Kidney epithelial cell (primary cell): ENCODE results near the gene IGSF11. TPM values are rescaled to one million over a fixed set of nuclear protein-coding genes. Genes with fewer than 3 reads are reported as not detected.

ENCODE experiments used
- DNase-seq: peaks from one replicate; pipeline ENCODE4 v3.0.0-alpha.2; 2010; ENCODE audit warnings: low read depth
- H3K27me3 ChIP-seq: 2 replicates; pipeline ENCODE4 v1.6.0; 2011; ENCODE audit warnings: low read length; ENCODE audit not compliant: control insufficient read depth, insufficient read depth
- H3K36me3 ChIP-seq: 2 replicates; pipeline ENCODE4 v1.5.1; 2011; ENCODE audit warnings: low read length; ENCODE audit not compliant: control insufficient read depth, insufficient read depth
- H3K4me3 ChIP-seq: 2 replicates; pipeline ENCODE4 v1.5.1; 2011; ENCODE audit warnings: low read depth, mild to moderate bottlenecking, control low read depth, low read length
- total RNA-seq: library from RNA; depleted of rRNA; stranded (reverse); fragments of >200 nt; gene quantifications from 2 replicates; pipeline ENCODE4 v1.2.3, GENCODE V29; 2015
- TF ChIP-seq, protein P1 (sequence below): IDR thresholded peaks from 2 replicates; pipeline ENCODE4 v1.5.1; 2011; ENCODE audit warnings: mild to moderate bottlenecking, moderate library complexity, low read length, control low read depth, inconsistent platforms; ENCODE audit not compliant: insufficient read depth, poor library complexity, severe bottlenecking

Gene IGSF11
- total RNA-seq, 1 donor from 2014 or later: not detected

DNA sequence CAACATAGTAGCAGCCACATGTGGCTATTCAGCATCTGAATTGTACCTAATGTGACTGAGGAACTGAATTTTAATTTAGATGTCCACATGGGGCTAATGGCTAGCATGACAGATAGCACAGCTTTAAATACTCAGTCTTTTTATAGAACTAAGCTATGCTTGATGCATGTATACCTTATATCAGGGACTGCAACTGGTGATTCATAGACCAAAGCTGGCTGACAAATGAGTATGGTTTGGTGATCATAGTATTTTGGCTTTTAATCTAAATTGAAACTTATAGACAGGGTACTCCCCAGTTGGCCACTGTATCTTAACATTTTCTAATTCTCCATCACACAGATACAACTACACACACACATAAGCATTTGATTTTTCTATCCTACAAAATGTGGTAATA lies 83.6 kb downstream of the IGSF11 start:
- Histone ChIP-seq H3K36me3 (no peaks in the 10 kb centered on the region), H3K27me3 (no peaks in the 10 kb centered on the region), H3K4me3 (no peak overlapping the region)
- DNase-seq: no peak
- TF ChIP-seq, protein P1, sequence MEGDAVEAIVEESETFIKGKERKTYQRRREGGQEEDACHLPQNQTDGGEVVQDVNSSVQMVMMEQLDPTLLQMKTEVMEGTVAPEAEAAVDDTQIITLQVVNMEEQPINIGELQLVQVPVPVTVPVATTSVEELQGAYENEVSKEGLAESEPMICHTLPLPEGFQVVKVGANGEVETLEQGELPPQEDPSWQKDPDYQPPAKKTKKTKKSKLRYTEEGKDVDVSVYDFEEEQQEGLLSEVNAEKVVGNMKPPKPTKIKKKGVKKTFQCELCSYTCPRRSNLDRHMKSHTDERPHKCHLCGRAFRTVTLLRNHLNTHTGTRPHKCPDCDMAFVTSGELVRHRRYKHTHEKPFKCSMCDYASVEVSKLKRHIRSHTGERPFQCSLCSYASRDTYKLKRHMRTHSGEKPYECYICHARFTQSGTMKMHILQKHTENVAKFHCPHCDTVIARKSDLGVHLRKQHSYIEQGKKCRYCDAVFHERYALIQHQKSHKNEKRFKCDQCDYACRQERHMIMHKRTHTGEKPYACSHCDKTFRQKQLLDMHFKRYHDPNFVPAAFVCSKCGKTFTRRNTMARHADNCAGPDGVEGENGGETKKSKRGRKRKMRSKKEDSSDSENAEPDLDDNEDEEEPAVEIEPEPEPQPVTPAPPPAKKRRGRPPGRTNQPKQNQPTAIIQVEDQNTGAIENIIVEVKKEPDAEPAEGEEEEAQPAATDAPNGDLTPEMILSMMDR: no peak

DNA sequence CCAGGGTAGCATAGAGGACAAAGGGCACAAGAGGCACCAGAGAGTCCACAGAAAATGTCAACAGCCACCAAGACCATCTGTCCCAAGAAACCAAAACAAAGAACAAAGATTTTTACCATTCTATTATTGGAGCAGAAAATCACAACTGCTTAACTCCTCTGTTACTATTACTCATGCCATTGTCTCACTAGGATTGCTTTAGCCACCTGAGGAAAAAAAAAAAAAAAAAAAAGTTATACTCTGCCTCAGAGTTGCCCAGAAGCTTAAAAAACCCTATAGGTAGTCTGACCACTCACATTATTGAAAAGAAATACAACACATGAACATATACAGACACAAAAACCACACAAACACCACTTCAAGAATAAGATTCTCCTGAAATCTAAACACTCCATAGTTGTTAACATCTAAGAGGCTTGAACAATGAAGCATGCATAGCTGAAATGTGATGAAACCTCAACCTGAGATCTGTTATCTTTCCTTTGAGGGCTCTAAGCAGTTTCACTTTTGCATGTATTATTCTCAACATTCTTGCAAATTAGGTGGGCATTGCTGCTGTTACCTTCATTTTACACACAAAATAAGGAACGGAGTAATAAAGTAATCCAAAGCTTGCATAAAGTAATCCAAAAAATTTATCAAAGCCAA lies 85.4 kb downstream of the IGSF11 start:
- TF ChIP-seq, protein P1: no peak
- no peaks in the 10 kb centered on the region for H3K27me3 ChIP-seq
- H3K4me3 ChIP-seq: no peak overlapping the region
- DNase-seq: no peak
- H3K36me3 ChIP-seq: no peaks in the 10 kb centered on the region

DNA sequence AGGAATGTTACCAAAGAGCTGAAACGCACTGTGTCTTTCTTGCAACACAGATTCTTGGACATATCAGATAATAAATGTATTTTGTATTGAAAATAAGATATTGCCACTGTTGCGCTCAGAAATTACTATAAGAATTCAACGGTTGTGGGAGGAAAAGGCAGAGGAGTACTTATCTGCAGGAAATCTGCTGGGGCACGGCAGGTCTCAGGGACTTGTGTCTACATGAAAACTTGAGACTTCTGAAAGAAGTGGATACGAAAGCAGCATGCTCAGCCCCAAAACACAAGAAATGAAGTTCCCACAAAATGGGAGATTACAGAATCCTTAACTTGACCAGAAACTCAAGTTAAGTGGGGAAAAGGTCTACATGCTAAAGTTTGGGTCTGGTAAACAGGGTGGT lies 86.5 kb downstream of the IGSF11 start:
- no peaks in the 10 kb centered on the region for H3K27me3 ChIP-seq
- H3K4me3 ChIP-seq: no peak overlapping the region
- TF ChIP-seq, protein P1: no peak
- H3K36me3 ChIP-seq: no peaks in the 10 kb centered on the region
- no peak for DNase-seq

DNA sequence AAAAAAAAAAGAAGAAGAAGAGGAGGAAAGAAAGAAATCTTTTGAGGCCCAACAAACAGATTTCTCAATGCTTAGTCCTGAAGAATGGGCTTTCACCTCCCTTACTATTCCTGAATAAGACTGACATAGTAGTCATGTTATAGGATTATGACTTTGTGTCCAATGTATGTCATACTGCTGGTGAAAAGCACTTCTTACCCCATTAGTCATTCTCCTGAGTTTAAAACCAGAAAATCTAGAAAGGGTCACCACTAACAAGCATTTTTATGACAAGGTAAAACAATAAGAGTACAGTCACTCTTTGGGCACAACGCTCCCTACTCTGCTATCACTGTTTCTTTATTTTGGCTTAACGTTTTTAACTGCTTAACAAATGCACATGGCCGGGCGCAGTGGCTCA lies 88.2 kb downstream of the IGSF11 start:
- Histone ChIP-seq H3K4me3 (no peak overlapping the region), H3K27me3 (no peaks in the 10 kb centered on the region), H3K36me3 (no peaks in the 10 kb centered on the region)
- no peak for DNase-seq
- TF ChIP-seq, protein P1: no peak

DNA sequence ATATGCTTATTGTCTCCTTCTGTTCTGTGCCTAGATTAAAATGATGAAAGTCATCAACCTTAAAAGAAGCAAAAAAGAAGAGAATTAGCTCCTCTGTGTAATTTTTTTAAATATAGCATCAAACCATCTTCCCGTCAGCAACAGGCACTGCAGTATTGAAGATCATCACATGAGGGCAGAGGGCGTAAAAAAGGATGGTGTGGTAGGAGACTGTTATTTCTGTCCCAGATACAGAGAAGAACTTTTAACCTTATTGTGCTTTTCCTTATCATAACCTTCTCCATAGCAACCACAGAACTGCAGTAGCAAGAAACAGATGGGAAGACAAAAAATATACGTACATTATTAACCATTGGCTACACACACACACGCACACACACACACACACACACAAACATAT lies 88.8 kb downstream of the IGSF11 start:
- H3K27me3 ChIP-seq: no peaks in the 10 kb centered on the region
- no peak for DNase-seq
- TF ChIP-seq, protein P1: no peak
- H3K4me3 ChIP-seq: no peak overlapping the region
- no peaks in the 10 kb centered on the region for H3K36me3 ChIP-seq

DNA sequence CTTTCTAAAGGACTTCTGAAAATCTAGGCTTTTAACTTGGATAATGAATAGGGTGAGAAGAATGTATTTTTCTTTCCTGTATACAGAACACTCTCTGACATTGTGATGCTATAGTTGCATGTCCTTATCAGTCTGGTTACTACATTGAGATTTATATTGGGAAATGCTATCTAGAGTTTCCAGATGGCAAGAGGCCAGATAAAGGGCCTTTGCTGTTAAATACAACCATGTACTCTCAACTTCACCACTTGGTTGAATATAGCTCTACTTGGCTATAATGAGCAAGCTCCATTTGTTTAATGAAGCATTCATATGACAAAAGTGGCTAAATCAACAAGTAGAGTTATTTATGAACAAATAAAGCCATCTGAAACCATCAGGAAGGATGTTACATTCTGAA lies 91.0 kb downstream of the IGSF11 start:
- H3K36me3 ChIP-seq: no peaks in the 10 kb centered on the region
- no peak for DNase-seq
- no peak overlapping the region for H3K4me3 ChIP-seq
- H3K27me3 ChIP-seq: no peaks in the 10 kb centered on the region
- TF ChIP-seq, protein P1: no peak
